Epithelial cell of proximal tubule (primary cell): ENCODE measurements around the gene TMPRSS11E. TPM values are rescaled to one million over a fixed set of nuclear protein-coding genes. Genes with fewer than 3 reads are reported as not detected.
A peak's percentile ranks its signal among the peaks of the same experiment; 100 is the strongest.
"Not testable (repeated sequence)": the region's sequence is repeated elsewhere in the genome, so short reads cannot be mapped to it uniquely, and the experiment has no call there.

Experiments
- DNase-seq: peaks from one replicate; pipeline ENCODE4 v3.0.0-alpha.2; 2011; ENCODE audit warnings: low read depth
- H3K4me3 ChIP-seq: 2 replicates; pipeline ENCODE4 v1.5.1; 2011; ENCODE audit warnings: low read depth, mild to moderate bottlenecking, low read length
- CTCF ChIP-seq: conservative IDR thresholded peaks from 2 replicates; pipeline ENCODE4 v1.5.1; 2012; ENCODE audit warnings: low read depth, mild to moderate bottlenecking, low read length
- total RNA-seq: library from RNA; depleted of rRNA; stranded (reverse); fragments of >200 nt; gene quantifications from 2 replicates; pipeline ENCODE4 v1.2.3, GENCODE V29; 2015

TMPRSS11E gene
- total RNA-seq, 1 donor from 2014 or later: 0.17 TPM

- no peak overlapping the region for H3K4me3 ChIP-seq
- TF ChIP-seq CTCF: no peak
- no peak for DNase-seq
These were observed 28.9 kb downstream of the TMPRSS11E start for GRCh38 chr4:68476191-68476590.

GRCh38 chr4:68489338-68489737, 42.1 kb downstream of the TMPRSS11E start:
- DNase-seq: no peak
- no peak for TF ChIP-seq CTCF

GRCh38 chr4:68490826-68491457, 43.7 kb downstream of the TMPRSS11E start:
- H3K4me3 ChIP-seq: no peak overlapping the region
- no peak for DNase-seq
- TF ChIP-seq CTCF: no peak

More at GRCh38 chr4:68489338-68489737, 42.1 kb downstream of the TMPRSS11E start:
- H3K4me3 ChIP-seq: no peak overlapping the region

GRCh38 chr4:68494688-68495087, 47.4 kb downstream of the TMPRSS11E start:
- TF ChIP-seq CTCF: no peak
- no peak for DNase-seq
- H3K4me3 ChIP-seq: no peak overlapping the region

GRCh38 chr4:68498413-68499007, 51.2 kb downstream of the TMPRSS11E start:
- DNase-seq: peak; percentile 20
- no peak overlapping the region for H3K4me3 ChIP-seq
- TF ChIP-seq CTCF: peak; percentile 94

- no peak for TF ChIP-seq CTCF
- DNase-seq: no peak
- H3K4me3 ChIP-seq: no peak overlapping the region
These were observed 51.8 kb downstream of the TMPRSS11E start for GRCh38 chr4:68499021-68499420.

GRCh38 chr4:68503462-68503861, 56.2 kb downstream of the TMPRSS11E start:
- H3K4me3 ChIP-seq, DNase-seq: not testable (repeated sequence)

GRCh38 chr4:68504836-68505235, 57.6 kb downstream of the TMPRSS11E start:
- not testable (repeated sequence) for DNase-seq, H3K4me3 ChIP-seq

- H3K4me3 ChIP-seq, DNase-seq: not testable (repeated sequence)
These were observed 58.2 kb downstream of the TMPRSS11E start for GRCh38 chr4:68505452-68505851.
